Mesothelial cell of epicardium (in vitro differentiated cells): ENCODE results near the gene TUBGCP2. TPM values are rescaled to one million over a fixed set of nuclear protein-coding genes. Genes with fewer than 3 reads are reported as not detected.

ENCODE experiments used
- DNase-seq, 2 experiments: peaks; one replicate each; pipeline ENCODE4 v3.0.0; 2021; ENCODE audit warnings: low spot score in 2 of 2; ENCODE audit not compliant: unreplicated experiment in 2 of 2
- H3K27ac Mint-ChIP-seq: 2 replicates; pipeline ENCODE4 v1.8.0; 2021; ENCODE audit warnings: mixed read lengths
- H3K27me3 Mint-ChIP-seq: 2 replicates; pipeline ENCODE4 v1.8.0; 2021; ENCODE audit warnings: low read depth, mixed read lengths
- H3K36me3 Mint-ChIP-seq: 2 replicates; pipeline ENCODE4 v1.8.0; 2021; ENCODE audit warnings: mixed read lengths
- H3K4me1 Mint-ChIP-seq: 2 replicates; pipeline ENCODE4 v1.8.0; 2021; ENCODE audit warnings: mixed read lengths
- H3K4me3 Mint-ChIP-seq: 2 replicates; pipeline ENCODE4 v1.8.0; 2021; ENCODE audit warnings: mild to moderate bottlenecking, moderate library complexity, mixed read lengths
- H3K9me3 Mint-ChIP-seq: 2 replicates; pipeline ENCODE4 v1.8.0; 2021; ENCODE audit warnings: mixed read lengths
- CTCF ChIP-seq: fragments of 200-600 bp; sonication (generic); IDR thresholded peaks from one replicate; pipeline ENCODE4 v1.5.0; 2021; ENCODE audit warnings: antibody characterized with exemption; ENCODE audit not compliant: unreplicated experiment
- total RNA-seq: library from RNA; stranded (reverse); gene quantifications from 3 replicates; pipeline ENCODE4 v1.2.1, GENCODE V29; 2021

Gene TUBGCP2
- total RNA-seq, 1 donor from 2014 or later = 69.6 TPM

DNA sequence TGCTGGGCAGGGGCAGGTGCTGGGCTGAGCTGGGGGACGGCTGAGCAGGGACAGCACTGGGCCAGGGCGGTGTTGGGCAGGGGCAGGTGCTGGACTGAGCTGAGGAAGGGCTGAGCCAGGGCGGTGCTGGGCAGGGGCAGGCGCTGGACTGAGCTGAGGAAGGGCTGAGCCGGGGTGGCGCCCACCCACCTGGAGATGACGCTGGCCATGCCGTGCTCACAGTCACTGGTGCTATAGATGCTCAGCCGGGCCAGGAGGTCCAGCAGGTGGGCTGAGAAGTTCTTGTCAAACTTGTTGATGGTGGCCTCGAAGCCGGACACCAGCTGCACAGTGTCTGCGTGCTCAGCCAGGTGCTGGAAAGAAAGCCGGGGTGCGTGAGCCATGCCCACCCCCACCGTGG lies 27.6 kb downstream of the TUBGCP2 start:
- Mint-ChIP-seq H3K36me3 (peaks cover 21% of the 10 kb centered on the region), H3K4me1 (peaks cover 13% of the 10 kb centered on the region), H3K4me3 (no peak overlapping the region), H3K9me3 (no peaks in the 10 kb centered on the region), H3K27me3 (peaks cover 3% of the 10 kb centered on the region), H3K27ac (no peak overlapping the region)
- no peak for TF ChIP-seq CTCF
- no peak for DNase-seq

DNA sequence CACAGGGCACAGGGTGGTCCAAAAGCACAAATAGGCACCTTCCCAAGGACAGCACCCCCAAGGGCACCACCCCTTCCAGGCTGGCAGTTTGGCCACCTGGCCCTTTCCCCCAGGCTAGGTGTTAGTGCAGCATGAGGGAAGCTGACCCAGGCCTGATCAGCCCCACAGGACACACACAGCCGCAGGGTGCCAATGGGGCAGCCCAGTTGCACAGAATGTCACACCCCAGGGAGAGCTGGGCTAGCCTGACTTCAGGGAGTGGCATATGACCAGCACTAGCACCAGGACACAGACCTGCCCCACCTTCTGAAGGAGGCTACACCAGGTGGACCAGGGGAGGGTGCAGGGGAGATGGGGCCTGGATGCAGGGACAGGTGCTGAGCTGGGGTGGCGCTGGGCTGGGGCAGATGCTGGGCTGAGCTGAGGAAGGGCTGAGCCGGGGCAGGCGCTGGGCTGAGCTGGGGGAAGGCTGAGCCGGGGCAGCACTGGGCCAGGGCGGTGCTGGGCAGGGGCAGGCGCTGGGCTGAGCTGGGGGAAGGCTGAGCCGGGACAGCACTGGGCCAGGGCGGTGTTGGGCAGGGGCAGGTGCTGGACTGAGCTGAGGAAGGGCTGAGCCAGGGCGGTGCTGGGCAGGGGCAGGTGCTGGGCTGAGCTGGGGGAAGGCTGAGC lies 28.1 kb downstream of the TUBGCP2 start:
- Mint-ChIP-seq H3K9me3 (no peaks in the 10 kb centered on the region), H3K4me3 (no peak overlapping the region), H3K27me3 (peaks cover 9% of the 10 kb centered on the region), H3K36me3 (peaks cover 15% of the 10 kb centered on the region), H3K27ac (no peak overlapping the region), H3K4me1 (peaks cover 16% of the 10 kb centered on the region)
- no peak for TF ChIP-seq CTCF
- no peak for DNase-seq

- DNase-seq = no peak
- Mint-ChIP-seq H3K4me3 (no peak overlapping the region), H3K27me3 (peaks cover 11% of the 10 kb centered on the region), H3K36me3 (peaks cover 11% of the 10 kb centered on the region), H3K9me3 (no peaks in the 10 kb centered on the region), H3K27ac (peak overlapping the region; percentile 30), H3K4me1 (peaks cover 22% of the 10 kb centered on the region)
- no peak for TF ChIP-seq CTCF
These were observed 29.1 kb downstream of the TUBGCP2 start for GRCh38 chr10:133279326-133280226.

GRCh38 chr10:133278577-133279265 lies 30.0 kb downstream of the TUBGCP2 start:
- Mint-ChIP-seq H3K27me3 (peaks cover 11% of the 10 kb centered on the region), H3K9me3 (no peaks in the 10 kb centered on the region), H3K27ac (peak overlapping the region; percentile 72), H3K4me1 (peaks cover 22% of the 10 kb centered on the region), H3K36me3 (peaks cover 8% of the 10 kb centered on the region), H3K4me3 (peak overlapping the region; percentile 30)
- TF ChIP-seq CTCF = no peak
- DNase-seq = no peak

- DNase-seq = no peak
- peak overlapping the region; percentile 30 for H3K4me3 Mint-ChIP-seq
- peaks cover 7% of the 10 kb centered on the region for H3K36me3 Mint-ChIP-seq
- H3K4me1 Mint-ChIP-seq = peaks cover 22% of the 10 kb centered on the region
- H3K27ac Mint-ChIP-seq = peak overlapping the region; percentile 72
- TF ChIP-seq CTCF = no peak
- H3K27me3 Mint-ChIP-seq = peaks cover 11% of the 10 kb centered on the region
- no peaks in the 10 kb centered on the region for H3K9me3 Mint-ChIP-seq
These were observed 30.6 kb downstream of the TUBGCP2 start for GRCh38 chr10:133277993-133278576.
